Vagina (tissue), 2 donors: ENCODE results near the gene NES.

Source experiments
- POLR2AphosphoS5 ChIP-seq, 2 donors: sonication (generic); formaldehyde crosslinking; IDR thresholded peaks; one replicate each; pipeline ENCODE4 v1.9.0; 2017; ENCODE audit warnings: antibody characterized with exemption in 2 of 2, mild to moderate bottlenecking in 2 of 2, low read depth in 1 of 2; ENCODE audit not compliant: insufficient read depth in 1 of 2
- TF ChIP-seq, protein P1 (sequence below), 3 experiments: fragments of 450-650 bp in 2 of 3; fragments of 200-600 bp in 1 of 3; sonication (generic) in 1 of 3; IDR thresholded peaks; one replicate each; pipeline ENCODE4 v1.5.1; 2017 to 2019; ENCODE audit warnings: antibody characterized with exemption in 3 of 3, mild to moderate bottlenecking in 2 of 3, moderate library complexity in 2 of 3

DNA sequence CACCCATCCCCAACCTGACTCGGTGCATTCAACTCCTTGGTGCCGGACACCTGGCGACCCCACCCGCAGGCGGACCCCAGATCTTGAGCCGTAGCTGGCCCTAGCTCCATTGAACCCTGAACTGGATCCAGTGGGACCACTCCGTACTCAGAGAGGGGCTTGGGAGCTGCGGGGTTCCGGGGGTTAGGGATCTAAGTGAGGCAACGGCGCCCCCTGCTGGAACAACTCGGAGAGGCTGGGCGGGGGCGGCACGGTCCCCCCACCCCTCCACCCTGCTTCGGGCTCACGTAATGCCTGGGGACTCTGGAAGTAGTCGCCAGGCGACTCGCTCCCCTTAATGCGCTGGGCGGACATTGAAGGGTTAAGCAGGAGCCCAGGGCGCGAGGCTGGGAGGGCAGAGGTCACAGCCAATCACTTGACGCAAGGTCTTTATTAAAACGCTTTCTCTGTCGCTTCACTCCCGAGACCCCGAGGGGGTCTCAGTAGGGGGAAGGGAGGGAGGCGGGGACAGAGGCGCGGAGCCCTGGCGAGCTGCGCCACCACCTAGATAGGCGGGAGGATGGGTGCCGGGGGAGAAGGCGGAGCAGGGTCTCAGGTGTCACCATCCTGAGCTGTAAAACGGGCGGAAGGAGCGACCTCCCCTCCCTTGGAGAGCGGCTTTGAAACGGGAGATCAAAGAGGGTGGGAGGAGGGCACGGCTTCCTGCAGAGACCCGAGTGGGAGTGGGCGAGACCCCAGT, 28.9 kb upstream of the NES start:
- TF ChIP-seq, protein P1, sequence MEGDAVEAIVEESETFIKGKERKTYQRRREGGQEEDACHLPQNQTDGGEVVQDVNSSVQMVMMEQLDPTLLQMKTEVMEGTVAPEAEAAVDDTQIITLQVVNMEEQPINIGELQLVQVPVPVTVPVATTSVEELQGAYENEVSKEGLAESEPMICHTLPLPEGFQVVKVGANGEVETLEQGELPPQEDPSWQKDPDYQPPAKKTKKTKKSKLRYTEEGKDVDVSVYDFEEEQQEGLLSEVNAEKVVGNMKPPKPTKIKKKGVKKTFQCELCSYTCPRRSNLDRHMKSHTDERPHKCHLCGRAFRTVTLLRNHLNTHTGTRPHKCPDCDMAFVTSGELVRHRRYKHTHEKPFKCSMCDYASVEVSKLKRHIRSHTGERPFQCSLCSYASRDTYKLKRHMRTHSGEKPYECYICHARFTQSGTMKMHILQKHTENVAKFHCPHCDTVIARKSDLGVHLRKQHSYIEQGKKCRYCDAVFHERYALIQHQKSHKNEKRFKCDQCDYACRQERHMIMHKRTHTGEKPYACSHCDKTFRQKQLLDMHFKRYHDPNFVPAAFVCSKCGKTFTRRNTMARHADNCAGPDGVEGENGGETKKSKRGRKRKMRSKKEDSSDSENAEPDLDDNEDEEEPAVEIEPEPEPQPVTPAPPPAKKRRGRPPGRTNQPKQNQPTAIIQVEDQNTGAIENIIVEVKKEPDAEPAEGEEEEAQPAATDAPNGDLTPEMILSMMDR (IDR thresholded peaks at IDR 0.05) = peak; percentile 31 to 77 (median 70)
- peak in 1 of 2 donors; percentile 55 for TF ChIP-seq POLR2AphosphoS5 (IDR thresholded peaks at IDR 0.05; ENCODE audit: insufficient read depth in 1 of 2, low read depth in 1 of 2)
